WERI-Rb-1 (cell line): Measurements from ENCODE around the gene SLC6A3.
"Not testable (repeated sequence)": the region's sequence is repeated elsewhere in the genome, so short reads cannot be mapped to it uniquely, and the experiment has no call there.

Source experiments
- DNase-seq: peaks from one replicate; pipeline ENCODE4 v3.0.0-alpha.2; 2020
- H3K27ac ChIP-seq: fragments of 250-450 bp; sonication (Bioruptor Pico); 2 replicates; pipeline ENCODE4 v1.5.1; 2020; ENCODE audit warnings: mild to moderate bottlenecking, moderate library complexity
- H3K27me3 ChIP-seq: fragments of 250-450 bp; sonication (Bioruptor Pico); 2 replicates; pipeline ENCODE4 v1.5.1; 2021; ENCODE audit warnings: mild to moderate bottlenecking, low read depth, moderate library complexity; ENCODE audit not compliant: insufficient read depth, severe bottlenecking
- H3K36me3 ChIP-seq: fragments of 250-450 bp; sonication (Bioruptor Pico); 2 replicates; pipeline ENCODE4 v1.5.1; 2020; ENCODE audit warnings: mild to moderate bottlenecking, moderate library complexity
- H3K4me3 ChIP-seq: 2 replicates; pipeline ENCODE4 v1.5.1; 2011; ENCODE audit warnings: low read depth, mild to moderate bottlenecking, control low read depth, low read length
- H3K9me3 ChIP-seq: fragments of 250-450 bp; sonication (Bioruptor Pico); 2 replicates; pipeline ENCODE4 v1.5.1; 2021; ENCODE audit warnings: mild to moderate bottlenecking, moderate library complexity; ENCODE audit not compliant: severe bottlenecking
- TF ChIP-seq, protein P1 (sequence below): IDR thresholded peaks from 2 replicates; pipeline ENCODE4 v1.5.1; 2011; ENCODE audit warnings: low read depth, mild to moderate bottlenecking, control low read depth, inconsistent platforms, low read length

SLC6A3 gene

DNA sequence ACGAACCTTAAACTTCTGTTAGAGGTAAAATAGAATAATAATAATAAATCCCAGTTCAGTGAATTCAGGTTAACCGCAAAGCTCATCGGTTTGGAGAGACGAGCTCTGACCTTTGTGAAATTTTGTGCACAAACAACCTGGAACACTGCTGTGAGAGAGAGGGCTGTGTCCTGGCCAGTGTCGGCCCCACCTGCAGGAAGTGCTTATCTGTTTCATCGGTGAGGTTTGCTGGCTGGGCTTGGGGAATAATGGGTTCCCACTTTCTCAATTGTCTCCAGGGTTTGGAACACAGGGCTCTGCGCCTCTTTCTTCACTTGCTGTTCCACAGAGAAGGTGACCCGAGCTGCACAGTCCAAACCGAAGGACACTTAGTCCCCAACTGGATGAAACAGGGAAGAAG, 81.0 kb downstream of the SLC6A3 start:
- Histone ChIP-seq H3K27me3 (no peaks in the 10 kb centered on the region), H3K9me3 (no peaks in the 10 kb centered on the region), H3K4me3 (no peak overlapping the region), H3K27ac (no peak overlapping the region), H3K36me3 (no peaks in the 10 kb centered on the region)
- DNase-seq: no peak
- TF ChIP-seq, protein P1, sequence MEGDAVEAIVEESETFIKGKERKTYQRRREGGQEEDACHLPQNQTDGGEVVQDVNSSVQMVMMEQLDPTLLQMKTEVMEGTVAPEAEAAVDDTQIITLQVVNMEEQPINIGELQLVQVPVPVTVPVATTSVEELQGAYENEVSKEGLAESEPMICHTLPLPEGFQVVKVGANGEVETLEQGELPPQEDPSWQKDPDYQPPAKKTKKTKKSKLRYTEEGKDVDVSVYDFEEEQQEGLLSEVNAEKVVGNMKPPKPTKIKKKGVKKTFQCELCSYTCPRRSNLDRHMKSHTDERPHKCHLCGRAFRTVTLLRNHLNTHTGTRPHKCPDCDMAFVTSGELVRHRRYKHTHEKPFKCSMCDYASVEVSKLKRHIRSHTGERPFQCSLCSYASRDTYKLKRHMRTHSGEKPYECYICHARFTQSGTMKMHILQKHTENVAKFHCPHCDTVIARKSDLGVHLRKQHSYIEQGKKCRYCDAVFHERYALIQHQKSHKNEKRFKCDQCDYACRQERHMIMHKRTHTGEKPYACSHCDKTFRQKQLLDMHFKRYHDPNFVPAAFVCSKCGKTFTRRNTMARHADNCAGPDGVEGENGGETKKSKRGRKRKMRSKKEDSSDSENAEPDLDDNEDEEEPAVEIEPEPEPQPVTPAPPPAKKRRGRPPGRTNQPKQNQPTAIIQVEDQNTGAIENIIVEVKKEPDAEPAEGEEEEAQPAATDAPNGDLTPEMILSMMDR: no peak

DNA sequence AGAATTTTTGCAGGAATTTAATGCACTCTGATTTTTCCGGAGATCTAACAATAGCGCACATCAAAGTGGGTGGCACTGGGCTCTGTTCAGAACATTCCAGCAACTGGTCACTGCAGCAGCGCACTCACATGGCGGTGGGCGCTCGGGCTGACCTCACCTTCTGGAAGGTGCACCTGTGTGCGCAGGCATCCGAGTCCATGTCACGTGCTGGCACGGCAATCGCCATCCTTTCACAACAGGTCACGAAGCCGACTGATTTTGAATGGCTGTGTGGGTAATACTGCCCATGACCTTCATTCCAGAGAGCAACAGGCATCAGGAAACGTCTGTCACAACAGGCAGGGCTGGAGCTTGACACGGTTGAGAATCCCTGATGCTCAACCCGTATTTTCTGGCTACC, 81.7 kb downstream of the SLC6A3 start:
- DNase-seq: no peak
- H3K4me3 ChIP-seq: no peak overlapping the region
- no peak overlapping the region for H3K27ac ChIP-seq
- H3K36me3 ChIP-seq: no peaks in the 10 kb centered on the region
- TF ChIP-seq, protein P1: no peak
- no peaks in the 10 kb centered on the region for H3K27me3 ChIP-seq
- no peaks in the 10 kb centered on the region for H3K9me3 ChIP-seq

- no peak for DNase-seq
- TF ChIP-seq, protein P1: no peak
Observed at GRCh38 chr5:1363160-1363559, 82.1 kb downstream of the SLC6A3 start.

DNA sequence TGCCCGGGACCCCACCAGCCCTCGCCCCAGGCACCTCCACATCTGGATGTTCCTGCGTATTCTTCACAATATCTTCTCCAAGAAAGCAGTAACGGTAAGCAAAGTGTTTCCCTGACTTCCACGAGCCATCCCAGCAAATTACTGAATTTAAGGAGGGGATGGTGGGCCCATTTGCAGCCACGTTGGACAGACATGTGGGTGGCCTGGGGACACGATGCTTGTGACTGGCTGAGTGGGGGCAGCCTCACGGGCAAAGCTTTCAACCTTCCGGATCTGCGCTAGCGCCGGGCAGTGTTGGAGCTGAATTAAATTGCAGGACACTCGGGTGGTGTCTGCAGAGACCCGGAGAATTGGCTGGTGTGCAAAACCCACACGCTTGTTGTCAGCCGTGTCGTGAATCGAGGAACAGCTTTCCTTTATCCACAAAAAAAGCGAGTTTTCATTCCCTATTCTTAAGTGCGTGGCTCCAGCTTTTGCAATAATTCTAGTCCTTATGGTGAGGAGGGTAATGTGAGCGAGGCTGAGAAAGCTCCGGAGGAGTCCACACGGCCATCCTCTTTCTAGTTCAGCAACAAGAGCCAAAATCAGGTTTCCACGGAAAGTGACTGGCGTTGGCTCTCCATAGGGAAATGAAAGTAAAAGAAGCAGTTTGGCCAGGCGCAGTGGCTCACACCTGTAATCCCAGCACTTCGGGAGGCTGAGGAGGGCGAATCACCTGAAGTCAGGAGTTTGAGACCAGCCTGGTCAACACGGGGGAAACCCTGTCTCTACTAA, 82.8 kb downstream of the SLC6A3 start:
- Histone ChIP-seq H3K27me3 (no peaks in the 10 kb centered on the region), H3K36me3 (no peaks in the 10 kb centered on the region), H3K9me3 (no peaks in the 10 kb centered on the region), H3K27ac (no peak overlapping the region), H3K4me3 (no peak overlapping the region)
- no peak for DNase-seq
- TF ChIP-seq, protein P1: no peak

More at GRCh38 chr5:1363160-1363559, 82.1 kb downstream of the SLC6A3 start:
- H3K9me3 ChIP-seq: no peaks in the 10 kb centered on the region
- no peaks in the 10 kb centered on the region for H3K27me3 ChIP-seq
- no peak overlapping the region for H3K27ac ChIP-seq
- H3K4me3 ChIP-seq: no peak overlapping the region
- no peaks in the 10 kb centered on the region for H3K36me3 ChIP-seq

DNA sequence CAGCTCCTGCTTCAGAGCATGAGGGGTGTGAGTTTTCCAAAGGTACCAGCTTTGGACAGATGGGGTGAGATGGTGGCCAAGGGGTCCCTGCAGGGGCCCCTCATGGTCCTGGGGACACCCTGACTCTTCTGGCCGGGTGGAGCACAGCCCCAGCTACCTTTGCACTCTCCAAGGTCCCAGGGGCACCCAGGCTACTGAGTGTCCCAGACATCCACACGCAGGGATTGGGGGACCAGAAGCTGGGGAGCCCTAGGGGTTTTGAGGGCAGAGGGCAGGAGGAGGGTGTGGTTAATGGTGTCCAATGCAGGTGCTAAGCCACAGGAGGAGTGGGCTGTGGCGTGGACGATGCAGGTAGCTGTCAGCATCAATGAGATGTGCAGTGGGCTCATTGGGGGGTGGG, 84.4 kb downstream of the SLC6A3 start:
- Histone ChIP-seq H3K4me3 (no peak overlapping the region), H3K27me3 (no peaks in the 10 kb centered on the region), H3K27ac (no peak overlapping the region), H3K9me3 (no peaks in the 10 kb centered on the region), H3K36me3 (no peaks in the 10 kb centered on the region)
- no peak for DNase-seq
- TF ChIP-seq, protein P1: no peak

- H3K27ac ChIP-seq, H3K9me3 ChIP-seq, H3K36me3 ChIP-seq, DNase-seq, H3K27me3 ChIP-seq, H3K4me3 ChIP-seq: not testable (repeated sequence)
Observed at GRCh38 chr5:1360367-1360766, 84.9 kb downstream of the SLC6A3 start.
